Panc1 (cell line): Measurements from ENCODE around the gene RIC1. TPM values are rescaled to one million over a fixed set of nuclear protein-coding genes. Genes with fewer than 3 reads are reported as not detected.
"Not testable (repeated sequence)": the region's sequence is repeated elsewhere in the genome, so short reads cannot be mapped to it uniquely, and the experiment has no call there.

ENCODE experiments used
- ATAC-seq: fragments of 200-7000 bp; cut with Tn5 transposase; 2 replicates; pipeline ENCODE4 v1.9.1; 2020; ENCODE audit warnings: mild to moderate bottlenecking, moderate library complexity
- BruUV-seq: library from RNA; stranded (reverse); fragments of 400-500 nt; replicated peaks from 2 replicates; lab custom pipeline; 2021; lab: Mats Ljungman, UMichigan
- CTCF ChIA-PET: fragments of 300-600 bp; sonication (Branson Sonifier 250); formaldehyde crosslinking; loops from one replicate; lab custom pipeline; 2022; ENCODE audit warnings: antibody characterized with exemption; lab: Charles Lee
- POLR2A ChIA-PET: fragments of 300-600 bp; sonication (Branson Sonifier 250); formaldehyde crosslinking; loops from one replicate; lab custom pipeline; 2022; ENCODE audit warnings: antibody characterized with exemption; lab: Charles Lee
- DNase-seq: peaks from one replicate; pipeline ENCODE4 v3.0.0-alpha.2; 2010; ENCODE audit warnings: low read depth, low spot score
- H3K27ac ChIP-seq: 2 replicates; pipeline ENCODE4 v1.5.1; 2011; ENCODE audit warnings: mild to moderate bottlenecking, low read length, inconsistent platforms
- H3K27me3 ChIP-seq: fragments of 200-500 bp; sonication (Bioruptor generic); 2 replicates; pipeline ENCODE4 v1.6.0; 2014; ENCODE audit warnings: low read length, inconsistent platforms; ENCODE audit not compliant: control insufficient read depth, insufficient read depth
- H3K36me3 ChIP-seq: fragments of 200-500 bp; sonication (Bioruptor generic); 2 replicates; pipeline ENCODE4 v1.5.1; 2014; ENCODE audit warnings: inconsistent platforms, mild to moderate bottlenecking, low read length, moderate library complexity; ENCODE audit not compliant: control insufficient read depth, insufficient read depth
- H3K4me1 ChIP-seq: 2 replicates; pipeline ENCODE4 v1.5.1; 2011; ENCODE audit warnings: inconsistent platforms, mild to moderate bottlenecking, low read length, moderate library complexity; ENCODE audit not compliant: control insufficient read depth, insufficient read depth
- H3K4me3 ChIP-seq, 2 experiments: 2 replicates each; pipeline ENCODE4 v1.5.1; 2011 to 2012; ENCODE audit warnings: low read depth in 2 of 2, low read length in 2 of 2, mild to moderate bottlenecking in 2 of 2, inconsistent platforms in 1 of 2, moderate library complexity in 1 of 2
- H3K9me3 ChIP-seq: fragments of 200-500 bp; sonication (Bioruptor generic); 2 replicates; pipeline ENCODE4 v1.5.1; 2014; ENCODE audit warnings: low read depth, mild to moderate bottlenecking, inconsistent platforms, low read length, moderate library complexity; ENCODE audit not compliant: control insufficient read depth, insufficient read depth
- POLR2AphosphoS5 ChIP-seq: IDR thresholded peaks from 2 replicates; pipeline ENCODE4 v1.6.1; 2012; ENCODE audit warnings: mild to moderate bottlenecking, low read depth, low read length, moderate library complexity
- SIN3A ChIP-seq: IDR thresholded peaks from 2 replicates; pipeline ENCODE4 v1.6.1; 2012; ENCODE audit warnings: low read depth, mild to moderate bottlenecking, low read length, moderate library complexity, borderline replicate concordance; ENCODE audit not compliant: insufficient read depth
- TCF7L2 ChIP-seq: IDR thresholded peaks from 2 replicates; pipeline ENCODE4 v1.6.1; 2011; ENCODE audit warnings: mild to moderate bottlenecking, low read depth, low read length, inconsistent platforms
- in situ Hi-C: cut with HindIII; loops from 2 replicates; pipeline ENCODE4 v1.10.0; 2016; ENCODE audit warnings: low sequenced_read_pairs, low pct_unique_long_range_greater_than_20kb
- intact Hi-C: fragments of 100-400 bp; cut with micrococcal nuclease; formaldehyde crosslinking; loops from one replicate; pipeline ENCODE4 v1.10.0; 2022; ENCODE audit not compliant: unreplicated experiment
- total RNA-seq: library from RNA; stranded (reverse); gene quantifications from one replicate; pipeline ENCODE4 v1.2.1, GENCODE V29; 2021; ENCODE audit not compliant: unreplicated experiment
- TF ChIP-seq, protein P1 (sequence below): fragments of 450-650 bp; IDR thresholded peaks from 2 replicates; pipeline ENCODE4 v1.5.1; 2017; ENCODE audit warnings: mild to moderate bottlenecking
- TF ChIP-seq, protein P2 (sequence below), 2 experiments: IDR thresholded peaks; 2 replicates each; pipeline ENCODE4 v1.6.1; 2011 to 2012; ENCODE audit warnings: low read depth in 2 of 2, control low read depth in 1 of 2, low read length in 1 of 2, mild to moderate bottlenecking in 1 of 2, moderate library complexity in 1 of 2; ENCODE audit not compliant: insufficient read depth in 1 of 2

Gene RIC1
- total RNA-seq, 1 experiment from 2014 or later = 7.0 TPM

DNA sequence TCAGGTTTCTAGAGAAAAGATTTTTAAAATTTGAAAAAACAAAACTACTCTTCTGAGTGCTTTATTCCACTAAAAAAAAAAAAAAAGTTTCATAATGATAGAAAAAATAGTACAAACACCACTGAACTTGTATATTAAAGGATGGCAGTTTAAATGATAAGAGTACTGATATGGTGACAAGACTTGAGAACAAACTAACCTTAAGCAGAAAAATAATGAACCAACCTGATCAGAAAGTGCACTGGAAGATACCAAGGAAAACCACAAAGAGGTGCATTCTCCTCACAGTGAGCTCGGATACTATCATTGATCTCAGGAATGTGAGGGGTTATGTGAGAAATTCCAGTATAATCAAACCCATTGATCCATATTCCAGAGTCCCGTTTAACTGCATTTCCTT, 169.7 kb downstream of the RIC1 start:
- Histone ChIP-seq H3K36me3 (no peaks in the 10 kb centered on the region; the same call in 1 of the 2 replicates), H3K9me3 (no peaks in the 10 kb centered on the region), H3K4me1 (no peaks in the 10 kb centered on the region; the same call in 1 of the 2 replicates), H3K27ac (no peak overlapping the region), H3K27me3 (no peaks in the 10 kb centered on the region), H3K4me3 (no peak overlapping the region)
- no peak for ATAC-seq
- no peak for DNase-seq
- ChIA-PET CTCF (no interaction called here), POLR2A (no interaction called here)
- TF ChIP-seq TCF7L2 (no peak), SIN3A (no peak), POLR2AphosphoS5 (no peak)
- TF ChIP-seq, protein P1, sequence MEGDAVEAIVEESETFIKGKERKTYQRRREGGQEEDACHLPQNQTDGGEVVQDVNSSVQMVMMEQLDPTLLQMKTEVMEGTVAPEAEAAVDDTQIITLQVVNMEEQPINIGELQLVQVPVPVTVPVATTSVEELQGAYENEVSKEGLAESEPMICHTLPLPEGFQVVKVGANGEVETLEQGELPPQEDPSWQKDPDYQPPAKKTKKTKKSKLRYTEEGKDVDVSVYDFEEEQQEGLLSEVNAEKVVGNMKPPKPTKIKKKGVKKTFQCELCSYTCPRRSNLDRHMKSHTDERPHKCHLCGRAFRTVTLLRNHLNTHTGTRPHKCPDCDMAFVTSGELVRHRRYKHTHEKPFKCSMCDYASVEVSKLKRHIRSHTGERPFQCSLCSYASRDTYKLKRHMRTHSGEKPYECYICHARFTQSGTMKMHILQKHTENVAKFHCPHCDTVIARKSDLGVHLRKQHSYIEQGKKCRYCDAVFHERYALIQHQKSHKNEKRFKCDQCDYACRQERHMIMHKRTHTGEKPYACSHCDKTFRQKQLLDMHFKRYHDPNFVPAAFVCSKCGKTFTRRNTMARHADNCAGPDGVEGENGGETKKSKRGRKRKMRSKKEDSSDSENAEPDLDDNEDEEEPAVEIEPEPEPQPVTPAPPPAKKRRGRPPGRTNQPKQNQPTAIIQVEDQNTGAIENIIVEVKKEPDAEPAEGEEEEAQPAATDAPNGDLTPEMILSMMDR = no peak
- TF ChIP-seq, protein P2, sequence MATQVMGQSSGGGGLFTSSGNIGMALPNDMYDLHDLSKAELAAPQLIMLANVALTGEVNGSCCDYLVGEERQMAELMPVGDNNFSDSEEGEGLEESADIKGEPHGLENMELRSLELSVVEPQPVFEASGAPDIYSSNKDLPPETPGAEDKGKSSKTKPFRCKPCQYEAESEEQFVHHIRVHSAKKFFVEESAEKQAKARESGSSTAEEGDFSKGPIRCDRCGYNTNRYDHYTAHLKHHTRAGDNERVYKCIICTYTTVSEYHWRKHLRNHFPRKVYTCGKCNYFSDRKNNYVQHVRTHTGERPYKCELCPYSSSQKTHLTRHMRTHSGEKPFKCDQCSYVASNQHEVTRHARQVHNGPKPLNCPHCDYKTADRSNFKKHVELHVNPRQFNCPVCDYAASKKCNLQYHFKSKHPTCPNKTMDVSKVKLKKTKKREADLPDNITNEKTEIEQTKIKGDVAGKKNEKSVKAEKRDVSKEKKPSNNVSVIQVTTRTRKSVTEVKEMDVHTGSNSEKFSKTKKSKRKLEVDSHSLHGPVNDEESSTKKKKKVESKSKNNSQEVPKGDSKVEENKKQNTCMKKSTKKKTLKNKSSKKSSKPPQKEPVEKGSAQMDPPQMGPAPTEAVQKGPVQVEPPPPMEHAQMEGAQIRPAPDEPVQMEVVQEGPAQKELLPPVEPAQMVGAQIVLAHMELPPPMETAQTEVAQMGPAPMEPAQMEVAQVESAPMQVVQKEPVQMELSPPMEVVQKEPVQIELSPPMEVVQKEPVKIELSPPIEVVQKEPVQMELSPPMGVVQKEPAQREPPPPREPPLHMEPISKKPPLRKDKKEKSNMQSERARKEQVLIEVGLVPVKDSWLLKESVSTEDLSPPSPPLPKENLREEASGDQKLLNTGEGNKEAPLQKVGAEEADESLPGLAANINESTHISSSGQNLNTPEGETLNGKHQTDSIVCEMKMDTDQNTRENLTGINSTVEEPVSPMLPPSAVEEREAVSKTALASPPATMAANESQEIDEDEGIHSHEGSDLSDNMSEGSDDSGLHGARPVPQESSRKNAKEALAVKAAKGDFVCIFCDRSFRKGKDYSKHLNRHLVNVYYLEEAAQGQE (IDR thresholded peaks at IDR 0.05; ENCODE audit: insufficient read depth in 1 of 2, low read depth in 2 of 2, low read length in 1 of 2) = no peak
- intact Hi-C loops = no loop called here
- BruUV-seq = no TSS peak
- in situ Hi-C loops = no loop called here

DNA sequence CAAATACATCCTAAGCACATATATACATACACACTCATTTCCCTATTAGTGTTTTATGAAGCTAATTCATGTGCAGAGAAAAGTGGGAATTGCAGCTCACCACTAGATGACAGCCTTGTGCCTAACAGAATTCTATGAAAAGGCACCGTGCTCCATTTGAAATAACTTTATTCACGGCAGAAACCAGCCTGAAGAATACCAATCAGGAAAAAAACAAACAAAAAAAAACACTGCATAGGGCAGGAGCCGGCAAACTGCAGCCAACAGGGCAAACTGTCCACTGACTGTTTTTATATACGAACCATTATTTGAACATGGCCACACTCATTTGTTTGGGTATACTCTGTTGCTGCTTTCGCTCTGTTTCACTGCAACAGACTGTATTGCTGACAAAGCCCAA, 170.4 kb downstream of the RIC1 start:
- no peaks in the 10 kb centered on the region; the same call in 1 of the 2 replicates for H3K4me1 ChIP-seq
- in situ Hi-C loops = no loop called here
- no peak for TF ChIP-seq TCF7L2
- TF ChIP-seq, protein P1 = peak; percentile 62
- intact Hi-C loops = no loop called here
- no peaks in the 10 kb centered on the region for H3K27me3 ChIP-seq
- POLR2A ChIA-PET = no interaction called here
- DNase-seq (peak; percentile 4), ATAC-seq (no peak)
- BruUV-seq = no TSS peak
- no peaks in the 10 kb centered on the region for H3K9me3 ChIP-seq
- no peaks in the 10 kb centered on the region; the same call in 1 of the 2 replicates for H3K36me3 ChIP-seq
- no peak overlapping the region for H3K27ac ChIP-seq
- H3K4me3 ChIP-seq = no peak overlapping the region
- CTCF ChIA-PET = no interaction called here

DNA sequence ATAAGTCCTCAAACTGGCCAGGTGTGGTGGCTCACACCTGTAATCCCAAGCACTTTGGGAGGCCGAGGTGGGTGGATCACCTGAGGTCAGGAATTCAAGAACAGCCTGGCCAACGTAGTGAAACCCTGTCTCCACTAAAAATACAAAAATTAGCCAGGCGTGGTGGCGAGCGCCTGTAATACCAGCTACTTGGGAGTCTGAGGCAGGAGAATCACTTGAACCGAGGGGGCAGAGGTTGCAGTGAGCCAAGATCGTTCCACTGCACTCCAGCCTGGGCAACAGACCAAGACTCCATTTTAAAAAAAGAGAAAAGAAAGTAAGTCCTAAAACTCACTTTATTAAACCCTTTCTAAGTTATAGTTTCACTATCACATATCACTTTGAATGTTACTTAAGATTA, 171.5 kb downstream of the RIC1 start:
- in situ Hi-C loops, H3K9me3 ChIP-seq, BruUV-seq, CTCF ChIA-PET, intact Hi-C loops, H3K36me3 ChIP-seq, ATAC-seq, POLR2A ChIA-PET, H3K27me3 ChIP-seq, H3K4me3 ChIP-seq, H3K27ac ChIP-seq, DNase-seq, H3K4me1 ChIP-seq: not testable (repeated sequence)
